Measurements from ENCODE around the gene RIN1. TPM values are rescaled to one million over a fixed set of nuclear protein-coding genes. Genes with fewer than 3 reads are reported as not detected.
A peak's percentile ranks its signal among the peaks of the same experiment; 100 is the strongest.

The RIN1 gene
- total and polyA plus RNA-seq, 2 of the 13 experiments (the other 11 are each of a cell fraction or from before 2014, with no cell fraction given) = 2.4 to 4.1 TPM

DNA sequence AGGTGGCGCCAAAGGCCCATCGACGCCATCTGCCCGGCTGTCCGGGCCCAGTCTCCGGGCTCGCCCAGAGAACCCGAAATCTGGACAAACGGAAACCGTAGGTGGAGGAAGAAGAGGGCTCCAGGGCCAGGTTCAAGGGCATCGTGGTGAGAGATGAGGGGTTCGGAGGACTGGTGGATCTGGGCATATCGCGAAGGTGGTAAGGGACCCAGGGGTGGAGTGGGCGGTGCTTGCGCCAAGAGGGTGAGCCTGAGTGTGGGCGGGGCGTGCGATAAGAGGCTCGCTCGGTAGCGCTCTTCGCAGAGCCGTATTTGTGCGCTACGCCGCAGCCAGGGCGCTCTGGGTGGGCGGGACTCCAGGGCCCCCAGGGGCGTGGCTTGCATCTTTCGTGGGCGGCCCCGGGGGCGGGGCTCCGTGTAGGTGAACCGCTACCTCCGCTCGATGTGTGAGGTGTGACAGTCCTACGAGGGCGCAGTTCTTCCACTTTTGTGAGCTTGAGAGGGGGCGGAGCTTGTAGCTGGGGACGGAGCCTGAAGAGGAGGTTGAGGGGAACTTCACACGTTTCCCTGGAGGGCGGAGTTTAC, 24.2 kb downstream of the RIN1 start (continued):
- no peak for TF ChIP-seq ZNF776 (CRISPR knock-in tag; IDR thresholded peaks at IDR 0.05)
- no peak for TF ChIP-seq ZSCAN12 (CRISPR knock-in tag; IDR thresholded peaks at IDR 0.05)
- no peak for TF ChIP-seq REL (CRISPR knock-in tag; conservative IDR thresholded peaks at IDR 0.05)
- no peak for TF ChIP-seq NPAS2 (CRISPR knock-in tag; IDR thresholded peaks at IDR 0.05; ENCODE audit: borderline replicate concordance)
- TF ChIP-seq MYNN (CRISPR knock-in tag; IDR thresholded peaks at IDR 0.05; ENCODE audit: low read depth) = 0 out of 2 replicates have a peak, but pooled peaks have one; percentile 60
- no peak for TF ChIP-seq ZFYVE20 (CRISPR knock-in tag; IDR thresholded peaks at IDR 0.05; ENCODE audit: borderline replicate concordance, low read depth)
- no peak for TF ChIP-seq ZNF569 (CRISPR knock-in tag; IDR thresholded peaks at IDR 0.05; ENCODE audit: borderline replicate concordance)
- TF ChIP-seq SOX6 (IDR thresholded peaks at IDR 0.05) = no peak
- peak; percentile 61; the same call in 1 of the 2 replicates for TF ChIP-seq SOX6 (CRISPR knock-in tag; IDR thresholded peaks at IDR 0.05)
- TF ChIP-seq KDM5A (IDR thresholded peaks at IDR 0.05; ENCODE audit: borderline replicate concordance, low read length) = peak; percentile 68; the same call in 1 of the 2 replicates
- no peak for TF ChIP-seq MBNL3 (CRISPR knock-in tag; conservative IDR thresholded peaks at IDR 0.05)
- no peak; the same call in 1 of the 2 replicates for TF ChIP-seq ZNF124 (CRISPR knock-in tag; IDR thresholded peaks at IDR 0.05)
- no peak for TF ChIP-seq HHEX (CRISPR knock-in tag; IDR thresholded peaks at IDR 0.05)
- TF ChIP-seq ZNF10 (CRISPR knock-in tag; IDR thresholded peaks at IDR 0.05; ENCODE audit: borderline replicate concordance, low read depth) = no peak
- TF ChIP-seq FLYWCH1 (CRISPR knock-in tag; IDR thresholded peaks at IDR 0.05) = no peak
- TF ChIP-seq MED8 (CRISPR knock-in tag; IDR thresholded peaks at IDR 0.05; ENCODE audit: insufficient replicate concordance) = no peak
- TF ChIP-seq, protein P1, sequence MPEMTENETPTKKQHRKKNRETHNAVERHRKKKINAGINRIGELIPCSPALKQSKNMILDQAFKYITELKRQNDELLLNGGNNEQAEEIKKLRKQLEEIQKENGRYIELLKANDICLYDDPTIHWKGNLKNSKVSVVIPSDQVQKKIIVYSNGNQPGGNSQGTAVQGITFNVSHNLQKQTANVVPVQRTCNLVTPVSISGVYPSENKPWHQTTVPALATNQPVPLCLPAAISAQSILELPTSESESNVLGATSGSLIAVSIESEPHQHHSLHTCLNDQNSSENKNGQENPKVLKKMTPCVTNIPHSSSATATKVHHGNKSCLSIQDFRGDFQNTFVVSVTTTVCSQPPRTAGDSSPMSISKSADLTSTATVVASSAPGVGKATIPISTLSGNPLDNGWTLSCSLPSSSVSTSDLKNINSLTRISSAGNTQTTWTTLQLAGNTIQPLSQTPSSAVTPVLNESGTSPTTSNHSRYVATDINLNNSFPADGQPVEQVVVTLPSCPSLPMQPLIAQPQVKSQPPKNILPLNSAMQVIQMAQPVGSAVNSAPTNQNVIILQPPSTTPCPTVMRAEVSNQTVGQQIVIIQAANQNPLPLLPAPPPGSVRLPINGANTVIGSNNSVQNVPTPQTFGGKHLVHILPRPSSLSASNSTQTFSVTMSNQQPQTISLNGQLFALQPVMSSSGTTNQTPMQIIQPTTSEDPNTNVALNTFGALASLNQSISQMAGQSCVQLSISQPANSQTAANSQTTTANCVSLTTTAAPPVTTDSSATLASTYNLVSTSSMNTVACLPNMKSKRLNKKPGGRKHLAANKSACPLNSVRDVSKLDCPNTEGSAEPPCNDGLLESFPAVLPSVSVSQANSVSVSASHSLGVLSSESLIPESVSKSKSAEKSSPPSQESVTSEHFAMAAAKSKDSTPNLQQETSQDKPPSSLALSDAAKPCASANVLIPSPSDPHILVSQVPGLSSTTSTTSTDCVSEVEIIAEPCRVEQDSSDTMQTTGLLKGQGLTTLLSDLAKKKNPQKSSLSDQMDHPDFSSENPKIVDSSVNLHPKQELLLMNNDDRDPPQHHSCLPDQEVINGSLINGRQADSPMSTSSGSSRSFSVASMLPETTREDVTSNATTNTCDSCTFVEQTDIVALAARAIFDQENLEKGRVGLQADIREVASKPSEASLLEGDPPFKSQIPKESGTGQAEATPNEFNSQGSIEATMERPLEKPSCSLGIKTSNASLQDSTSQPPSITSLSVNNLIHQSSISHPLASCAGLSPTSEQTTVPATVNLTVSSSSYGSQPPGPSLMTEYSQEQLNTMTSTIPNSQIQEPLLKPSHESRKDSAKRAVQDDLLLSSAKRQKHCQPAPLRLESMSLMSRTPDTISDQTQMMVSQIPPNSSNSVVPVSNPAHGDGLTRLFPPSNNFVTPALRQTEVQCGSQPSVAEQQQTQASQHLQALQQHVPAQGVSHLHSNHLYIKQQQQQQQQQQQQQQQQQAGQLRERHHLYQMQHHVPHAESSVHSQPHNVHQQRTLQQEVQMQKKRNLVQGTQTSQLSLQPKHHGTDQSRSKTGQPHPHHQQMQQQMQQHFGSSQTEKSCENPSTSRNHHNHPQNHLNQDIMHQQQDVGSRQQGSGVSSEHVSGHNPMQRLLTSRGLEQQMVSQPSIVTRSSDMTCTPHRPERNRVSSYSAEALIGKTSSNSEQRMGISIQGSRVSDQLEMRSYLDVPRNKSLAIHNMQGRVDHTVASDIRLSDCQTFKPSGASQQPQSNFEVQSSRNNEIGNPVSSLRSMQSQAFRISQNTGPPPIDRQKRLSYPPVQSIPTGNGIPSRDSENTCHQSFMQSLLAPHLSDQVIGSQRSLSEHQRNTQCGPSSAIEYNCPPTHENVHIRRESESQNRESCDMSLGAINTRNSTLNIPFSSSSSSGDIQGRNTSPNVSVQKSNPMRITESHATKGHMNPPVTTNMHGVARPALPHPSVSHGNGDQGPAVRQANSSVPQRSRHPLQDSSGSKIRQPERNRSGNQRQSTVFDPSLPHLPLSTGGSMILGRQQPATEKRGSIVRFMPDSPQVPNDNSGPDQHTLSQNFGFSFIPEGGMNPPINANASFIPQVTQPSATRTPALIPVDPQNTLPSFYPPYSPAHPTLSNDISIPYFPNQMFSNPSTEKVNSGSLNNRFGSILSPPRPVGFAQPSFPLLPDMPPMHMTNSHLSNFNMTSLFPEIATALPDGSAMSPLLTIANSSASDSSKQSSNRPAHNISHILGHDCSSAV (CRISPR knock-in tag; IDR thresholded peaks at IDR 0.05; ENCODE audit: borderline replicate concordance) = no peak
- TF ChIP-seq ATF7-NPFF (CRISPR knock-in tag; IDR thresholded peaks at IDR 0.05; ENCODE audit: low read depth) = 0 out of 2 replicates have a peak, but pooled peaks have one; percentile 12
- TF ChIP-seq NR2F1 (CRISPR knock-in tag; IDR thresholded peaks at IDR 0.05) = peak in 1 of 2 experiments; percentile 39; a peak in 2 of 4 replicates

Data from HepG2 (cell line).